ENCODE data around the gene CDC42BPA. TPM values are rescaled to one million over a fixed set of nuclear protein-coding genes. Genes with fewer than 3 reads are reported as not detected.

Gene CDC42BPA
- polyA plus RNA-seq, 2 of the 4 experiments (the other 2 are of a cell fraction) = 11.4 to 28.4 TPM

DNA sequence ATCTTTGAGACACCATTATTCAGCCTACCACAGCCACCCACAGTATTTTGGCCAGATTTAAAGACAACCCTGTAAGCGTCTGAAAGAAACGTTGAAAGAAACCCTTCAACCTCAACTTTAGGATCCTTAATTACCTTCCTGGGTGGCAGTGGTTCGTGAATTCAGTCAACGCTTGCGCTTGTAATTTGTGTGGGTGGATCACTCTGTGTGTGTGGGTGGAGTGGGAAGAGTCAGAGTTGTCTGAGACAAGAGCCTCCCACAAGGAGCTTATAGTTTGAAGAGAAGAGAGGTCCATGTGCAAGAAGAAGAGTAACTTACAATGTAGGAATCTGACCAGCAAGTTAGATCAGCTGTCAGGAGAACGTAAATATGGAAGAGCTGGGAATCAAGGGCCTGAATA is 369.8 kb downstream of the CDC42BPA start:
- ChIA-PET POLR2A (no interaction called here), CTCF (interaction anchor here (1.1 kb wide), 1 partner anchor 20 kb away, joined by 3 read pairs; no protein-coding TSS in a partner anchor)
- no peaks in the 10 kb centered on the region for H3K9me3 ChIP-seq
- H3K4me1 ChIP-seq = peaks cover 8% of the 10 kb centered on the region; the same call in 1 of the 3 replicates
- 96% methylated on average over 6 of the region's 6 CpGs for WGBS (ENCODE audit: missing lambda C conversion rate)
- TF ChIP-seq PHF8 (IDR thresholded peaks at IDR 0.05; ENCODE audit: borderline replicate concordance, low read depth) (no peak), HOXB5 (CRISPR knock-in tag; IDR thresholded peaks at IDR 0.05) (no peak), MYC (IDR thresholded peaks at IDR 0.05; ENCODE audit: borderline replicate concordance, low read length) (no peak), EHF (CRISPR knock-in tag; IDR thresholded peaks at IDR 0.05) (no peak), RCOR1 (IDR thresholded peaks at IDR 0.05; ENCODE audit: low read depth, low read length) (no peak), NPAS2 (CRISPR knock-in tag; IDR thresholded peaks at IDR 0.05; ENCODE audit: borderline replicate concordance) (no peak), SMC3 (IDR thresholded peaks at IDR 0.05) (no peak), ZSCAN20 (CRISPR knock-in tag; IDR thresholded peaks at IDR 0.05) (no peak), MAZ (IDR thresholded peaks at IDR 0.05; ENCODE audit: borderline replicate concordance, low read depth, low read length) (no peak), TFCP2L1 (CRISPR knock-in tag; IDR thresholded peaks at IDR 0.05) (no peak), CHD2 (IDR thresholded peaks at IDR 0.05; ENCODE audit: low read length, partially characterized antibody) (no peak), POLR2AphosphoS2 (conservative IDR thresholded peaks at IDR 0.05; ENCODE audit: low read length) (no peak), BHLHE40 (IDR thresholded peaks at IDR 0.05; ENCODE audit: low read depth, low read length) (no peak)
- TF ChIP-seq, protein P1, sequence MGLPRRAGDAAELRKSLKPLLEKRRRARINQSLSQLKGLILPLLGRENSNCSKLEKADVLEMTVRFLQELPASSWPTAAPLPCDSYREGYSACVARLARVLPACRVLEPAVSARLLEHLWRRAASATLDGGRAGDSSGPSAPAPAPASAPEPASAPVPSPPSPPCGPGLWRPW (IDR thresholded peaks at IDR 0.05) = no peak
- TF ChIP-seq, protein P2, sequence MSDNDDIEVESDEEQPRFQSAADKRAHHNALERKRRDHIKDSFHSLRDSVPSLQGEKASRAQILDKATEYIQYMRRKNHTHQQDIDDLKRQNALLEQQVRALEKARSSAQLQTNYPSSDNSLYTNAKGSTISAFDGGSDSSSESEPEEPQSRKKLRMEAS (IDR thresholded peaks at IDR 0.05) = no peak
- TF ChIP-seq, protein P3, sequence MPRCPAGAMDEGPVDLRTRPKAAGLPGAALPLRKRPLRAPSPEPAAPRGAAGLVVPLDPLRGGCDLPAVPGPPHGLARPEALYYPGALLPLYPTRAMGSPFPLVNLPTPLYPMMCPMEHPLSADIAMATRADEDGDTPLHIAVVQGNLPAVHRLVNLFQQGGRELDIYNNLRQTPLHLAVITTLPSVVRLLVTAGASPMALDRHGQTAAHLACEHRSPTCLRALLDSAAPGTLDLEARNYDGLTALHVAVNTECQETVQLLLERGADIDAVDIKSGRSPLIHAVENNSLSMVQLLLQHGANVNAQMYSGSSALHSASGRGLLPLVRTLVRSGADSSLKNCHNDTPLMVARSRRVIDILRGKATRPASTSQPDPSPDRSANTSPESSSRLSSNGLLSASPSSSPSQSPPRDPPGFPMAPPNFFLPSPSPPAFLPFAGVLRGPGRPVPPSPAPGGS (IDR thresholded peaks at IDR 0.05) = no peak
- H3K4me2 ChIP-seq = no peak overlapping the region
- no peak for ATAC-seq
- no peak for DNase-seq (ENCODE audit: low read depth in 1 of 2, low spot score in 1 of 2)
- H3K4me3 ChIP-seq = no peak overlapping the region
- no peak for FAIRE-seq
- H3K27ac ChIP-seq = no peak overlapping the region

DNA sequence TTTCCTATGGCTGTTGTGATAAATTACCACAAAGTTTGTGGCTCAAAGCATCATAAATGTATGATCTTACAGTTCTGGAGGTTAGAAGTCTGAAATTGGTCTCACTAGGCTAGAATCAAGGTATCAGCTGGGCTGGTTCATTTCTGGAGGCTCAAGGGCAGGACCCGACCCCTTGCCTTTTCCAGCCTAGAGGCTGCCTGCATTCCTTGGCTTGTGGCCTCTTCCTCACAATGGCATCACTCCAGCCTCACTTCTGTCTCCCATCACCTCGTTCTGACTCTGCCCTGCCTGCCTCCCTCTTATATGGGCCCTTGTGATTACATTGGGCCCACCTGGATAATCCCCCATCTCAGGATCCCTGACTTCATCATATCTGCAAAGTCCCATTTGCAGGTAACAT is 370.2 kb downstream of the CDC42BPA start:
- Histone ChIP-seq H3K4me1 (peaks cover 8% of the 10 kb centered on the region; the same call in 1 of the 3 replicates), H3K4me2 (no peak overlapping the region), H3K9me3 (no peaks in the 10 kb centered on the region), H3K27ac (no peak overlapping the region), H3K4me3 (no peak overlapping the region)
- TF ChIP-seq ZNF302 (CRISPR knock-in tag; IDR thresholded peaks at IDR 0.05) = no peak
- no peak for TF ChIP-seq FOSL2 (IDR thresholded peaks at IDR 0.05)
- no peak for TF ChIP-seq FOSL2 (CRISPR knock-in tag; IDR thresholded peaks at IDR 0.05)
- no peak for TF ChIP-seq ZFP36 (IDR thresholded peaks at IDR 0.05; ENCODE audit: borderline replicate concordance, partially characterized antibody)
- TF ChIP-seq, protein P4, sequence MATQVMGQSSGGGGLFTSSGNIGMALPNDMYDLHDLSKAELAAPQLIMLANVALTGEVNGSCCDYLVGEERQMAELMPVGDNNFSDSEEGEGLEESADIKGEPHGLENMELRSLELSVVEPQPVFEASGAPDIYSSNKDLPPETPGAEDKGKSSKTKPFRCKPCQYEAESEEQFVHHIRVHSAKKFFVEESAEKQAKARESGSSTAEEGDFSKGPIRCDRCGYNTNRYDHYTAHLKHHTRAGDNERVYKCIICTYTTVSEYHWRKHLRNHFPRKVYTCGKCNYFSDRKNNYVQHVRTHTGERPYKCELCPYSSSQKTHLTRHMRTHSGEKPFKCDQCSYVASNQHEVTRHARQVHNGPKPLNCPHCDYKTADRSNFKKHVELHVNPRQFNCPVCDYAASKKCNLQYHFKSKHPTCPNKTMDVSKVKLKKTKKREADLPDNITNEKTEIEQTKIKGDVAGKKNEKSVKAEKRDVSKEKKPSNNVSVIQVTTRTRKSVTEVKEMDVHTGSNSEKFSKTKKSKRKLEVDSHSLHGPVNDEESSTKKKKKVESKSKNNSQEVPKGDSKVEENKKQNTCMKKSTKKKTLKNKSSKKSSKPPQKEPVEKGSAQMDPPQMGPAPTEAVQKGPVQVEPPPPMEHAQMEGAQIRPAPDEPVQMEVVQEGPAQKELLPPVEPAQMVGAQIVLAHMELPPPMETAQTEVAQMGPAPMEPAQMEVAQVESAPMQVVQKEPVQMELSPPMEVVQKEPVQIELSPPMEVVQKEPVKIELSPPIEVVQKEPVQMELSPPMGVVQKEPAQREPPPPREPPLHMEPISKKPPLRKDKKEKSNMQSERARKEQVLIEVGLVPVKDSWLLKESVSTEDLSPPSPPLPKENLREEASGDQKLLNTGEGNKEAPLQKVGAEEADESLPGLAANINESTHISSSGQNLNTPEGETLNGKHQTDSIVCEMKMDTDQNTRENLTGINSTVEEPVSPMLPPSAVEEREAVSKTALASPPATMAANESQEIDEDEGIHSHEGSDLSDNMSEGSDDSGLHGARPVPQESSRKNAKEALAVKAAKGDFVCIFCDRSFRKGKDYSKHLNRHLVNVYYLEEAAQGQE (IDR thresholded peaks at IDR 0.05) = no peak
- DNase-seq (ENCODE audit: low read depth in 1 of 2, low spot score in 1 of 2) (no peak), FAIRE-seq (no peak), ATAC-seq (no peak)
- WGBS (ENCODE audit: missing lambda C conversion rate) = 55% methylated on average over 2 of the region's 2 CpGs
- ChIA-PET POLR2A (no interaction called here), CTCF (interaction anchor here (1.1 kb wide), 2 partner anchors 21 to 77 kb away, joined by 3 read pairs; no protein-coding TSS in a partner anchor)
